Liver (tissue), 9 donors: ENCODE results near the gene BEX5. TPM values are rescaled to one million over a fixed set of nuclear protein-coding genes. Genes with fewer than 3 reads are reported as not detected.

Source experiments
- DNase-seq: peaks from one replicate; pipeline ENCODE4 v3.0.0-alpha.2; 2017; ENCODE audit warnings: low spot score
- H3K27ac ChIP-seq, 2 donors: one replicate each; pipeline ENCODE4 v1.7.0; 2013; ENCODE audit warnings: inconsistent platforms in 2 of 2, low read length in 2 of 2, control low read depth in 1 of 2, low read depth in 1 of 2, mild to moderate bottlenecking in 1 of 2
- H3K27me3 ChIP-seq, 4 donors: one replicate each; pipeline versions ENCODE4 v1.6.1 to v1.7.0; 2013; ENCODE audit warnings: low read length in 3 of 4, inconsistent platforms in 1 of 4, mild to moderate bottlenecking in 1 of 4, moderate library complexity in 1 of 4; ENCODE audit not compliant: control insufficient read depth in 4 of 4, insufficient read depth in 4 of 4
- H3K36me3 ChIP-seq, 4 donors: one replicate each; pipeline versions ENCODE4 v1.6.1 to v1.7.0; 2013; ENCODE audit warnings: low read length in 3 of 4, mild to moderate bottlenecking in 3 of 4, low read depth in 1 of 4, moderate library complexity in 1 of 4; ENCODE audit not compliant: control insufficient read depth in 4 of 4, insufficient read depth in 3 of 4
- H3K4me1 ChIP-seq, 4 donors: one replicate each; pipeline versions ENCODE4 v1.6.1 to v1.7.0; 2013; ENCODE audit warnings: low read length in 3 of 4, mild to moderate bottlenecking in 3 of 4, moderate library complexity in 1 of 4; ENCODE audit not compliant: control insufficient read depth in 4 of 4, insufficient read depth in 4 of 4
- H3K4me3 ChIP-seq, 3 donors: one replicate each; pipeline versions ENCODE4 v1.6.1 to v1.7.0; 2013; ENCODE audit warnings: low read length in 3 of 3, control low read depth in 1 of 3, low read depth in 1 of 3, mild to moderate bottlenecking in 1 of 3
- H3K9ac ChIP-seq, 2 donors: one replicate each; pipeline ENCODE4 v1.7.0; 2013; ENCODE audit warnings: low read length in 2 of 2, mild to moderate bottlenecking in 2 of 2, moderate library complexity in 2 of 2, control low read depth in 1 of 2, low read depth in 1 of 2
- H3K9me3 ChIP-seq, 4 donors: one replicate each; pipeline versions ENCODE4 v1.6.1 to v1.7.0; 2013; ENCODE audit warnings: low read length in 3 of 4; ENCODE audit not compliant: control insufficient read depth in 4 of 4
- EGR1 ChIP-seq, 2 donors: IDR thresholded peaks; 2 replicates each; pipeline ENCODE4 v1.6.1; 2016 to 2018; ENCODE audit warnings: antibody characterized with exemption in 2 of 2, low read depth in 2 of 2
- FOXA1 ChIP-seq: IDR thresholded peaks from 2 replicates; pipeline ENCODE4 v1.6.1; 2016; ENCODE audit warnings: antibody characterized with exemption
- FOXA2 ChIP-seq: IDR thresholded peaks from 2 replicates; pipeline ENCODE4 v1.6.1; 2016; ENCODE audit warnings: antibody characterized with exemption
- GABPA ChIP-seq, 2 donors: IDR thresholded peaks in 1 of 2; conservative IDR thresholded peaks in 1 of 2; 2 replicates each; pipeline ENCODE4 v1.6.1; 2016; ENCODE audit warnings: antibody characterized with exemption in 2 of 2, mild to moderate bottlenecking in 1 of 2, moderate library complexity in 1 of 2
- HNF4A ChIP-seq, 2 donors: conservative IDR thresholded peaks; 2 replicates each; pipeline ENCODE4 v1.6.1; 2016; ENCODE audit warnings: antibody characterized with exemption in 2 of 2, mild to moderate bottlenecking in 2 of 2
- HNF4G ChIP-seq: IDR thresholded peaks from 2 replicates; pipeline ENCODE4 v1.6.1; 2016; ENCODE audit warnings: antibody characterized with exemption
- JUND ChIP-seq, 2 donors: IDR thresholded peaks; 2 replicates each; pipeline ENCODE4 v1.6.1; 2016; ENCODE audit warnings: antibody characterized with exemption in 2 of 2
- MAX ChIP-seq: IDR thresholded peaks from 2 replicates; pipeline ENCODE4 v1.6.1; 2016; ENCODE audit warnings: antibody characterized with exemption
- NR2F2 ChIP-seq: IDR thresholded peaks from 2 replicates; pipeline ENCODE4 v1.6.1; 2016; ENCODE audit warnings: antibody characterized with exemption
- RAD21 ChIP-seq, 2 donors: IDR thresholded peaks; 2 replicates each; pipeline ENCODE4 v1.6.1; 2016; ENCODE audit warnings: antibody characterized with exemption in 2 of 2, mild to moderate bottlenecking in 2 of 2
- RXRA ChIP-seq, 2 donors: IDR thresholded peaks; 2 replicates each; pipeline ENCODE4 v1.6.1; 2017 to 2018; ENCODE audit warnings: antibody characterized with exemption in 2 of 2, mild to moderate bottlenecking in 1 of 2
- SP1 ChIP-seq: IDR thresholded peaks from 2 replicates; pipeline ENCODE4 v1.6.1; 2018; ENCODE audit warnings: antibody characterized with exemption, mild to moderate bottlenecking
- TAF1 ChIP-seq: conservative IDR thresholded peaks from 2 replicates; pipeline ENCODE4 v1.6.1; 2016; ENCODE audit warnings: antibody characterized with exemption, mild to moderate bottlenecking
- YY1 ChIP-seq: IDR thresholded peaks from 2 replicates; pipeline ENCODE4 v1.6.1; 2016; ENCODE audit warnings: antibody characterized with exemption, mild to moderate bottlenecking
- WGBS: extraction: QIAGEN DNeasy Blood & Tissue Kit; methylation state at CpG from one replicate; pipeline ENCODE4 v1.1.7; 2013; 5-methylcytosine and 5-hydroxymethylcytosine counted together
- polyA plus RNA-seq, 2 donors: library from polyadenylated mRNA; stranded (reverse) in 1 of 2; unstranded in 1 of 2; fragments of 200-250 nt in 1 of 2; fragments of >200 nt in 1 of 2; fragmentation: Nextera tagmentation in 1 of 2; extraction: Ambion mirVana in 1 of 2; gene quantifications; one replicate each; pipeline versions ENCODE4 v1.2.1 to v1.2.3, GENCODE V29; 2013 to 2015
- total RNA-seq, 2 donors: library from RNA; depleted of rRNA; stranded (reverse); fragments of >200 nt; gene quantifications; one replicate each; pipeline ENCODE4 v1.2.3, GENCODE V29; 2014
- TF ChIP-seq, protein P1 (sequence below): IDR thresholded peaks from 2 replicates; pipeline ENCODE4 v1.6.1; 2016; ENCODE audit warnings: antibody characterized with exemption
- TF ChIP-seq, protein P2 (sequence below): IDR thresholded peaks from 2 replicates; pipeline ENCODE4 v1.6.1; 2016; ENCODE audit warnings: antibody characterized with exemption, mild to moderate bottlenecking
- TF ChIP-seq, protein P3 (sequence below): IDR thresholded peaks from 2 replicates; pipeline ENCODE4 v1.6.1; 2016; ENCODE audit warnings: antibody characterized with exemption
- TF ChIP-seq, protein P4 (sequence below): fragments of 150-350 bp; IDR thresholded peaks from 2 replicates; pipeline ENCODE4 v1.5.1; 2017; ENCODE audit warnings: improper control_type of control experiment, low read depth, low read length; ENCODE audit not compliant: missing input control
- donor health status: healthy.
- donor health status: healthy.
- donor health status: healthy.
- donor health status: healthy.
- donor health status: healthy.

The BEX5 gene
- total and polyA plus RNA-seq, 4 donors, result 0.09 to 1.4 (median 0.56) TPM

- H3K27me3 ChIP-seq, result no peaks in the 10 kb centered on the region
- no peaks in the 10 kb centered on the region for H3K36me3 ChIP-seq
- no peak for DNase-seq
- no peak for TF ChIP-seq JUND (IDR thresholded peaks at IDR 0.05)
- TF ChIP-seq HNF4G, result no peak
- peaks cover 0 to 5% (median 1%) of the 10 kb centered on the region in 4 donors for H3K9me3 ChIP-seq
- no peak overlapping the region for H3K9ac ChIP-seq
- no peaks in the 10 kb centered on the region for H3K4me1 ChIP-seq
- H3K27ac ChIP-seq, result no peak overlapping the region
- 80% methylated on average over 7 of the region's 7 CpGs for WGBS
- no peak overlapping the region for H3K4me3 ChIP-seq
Measured at GRCh38 chrX:102185967-102186720, 30.4 kb upstream of the BEX5 start.

- H3K27me3 ChIP-seq, result peaks cover 0 to 4% (median 0%) of the 10 kb centered on the region in 4 donors
- H3K9me3 ChIP-seq, result peaks cover 0 to 2% (median 0%) of the 10 kb centered on the region in 4 donors
- H3K36me3 ChIP-seq, result no peaks in the 10 kb centered on the region
- H3K9ac ChIP-seq, result no peak overlapping the region
- DNase-seq, result no peak
- 4% methylated on average over 32 of the region's 32 CpGs for WGBS
- TF ChIP-seq, protein P1, sequence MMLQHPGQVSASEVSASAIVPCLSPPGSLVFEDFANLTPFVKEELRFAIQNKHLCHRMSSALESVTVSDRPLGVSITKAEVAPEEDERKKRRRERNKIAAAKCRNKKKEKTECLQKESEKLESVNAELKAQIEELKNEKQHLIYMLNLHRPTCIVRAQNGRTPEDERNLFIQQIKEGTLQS, result no peak
- TF ChIP-seq, protein P2, sequence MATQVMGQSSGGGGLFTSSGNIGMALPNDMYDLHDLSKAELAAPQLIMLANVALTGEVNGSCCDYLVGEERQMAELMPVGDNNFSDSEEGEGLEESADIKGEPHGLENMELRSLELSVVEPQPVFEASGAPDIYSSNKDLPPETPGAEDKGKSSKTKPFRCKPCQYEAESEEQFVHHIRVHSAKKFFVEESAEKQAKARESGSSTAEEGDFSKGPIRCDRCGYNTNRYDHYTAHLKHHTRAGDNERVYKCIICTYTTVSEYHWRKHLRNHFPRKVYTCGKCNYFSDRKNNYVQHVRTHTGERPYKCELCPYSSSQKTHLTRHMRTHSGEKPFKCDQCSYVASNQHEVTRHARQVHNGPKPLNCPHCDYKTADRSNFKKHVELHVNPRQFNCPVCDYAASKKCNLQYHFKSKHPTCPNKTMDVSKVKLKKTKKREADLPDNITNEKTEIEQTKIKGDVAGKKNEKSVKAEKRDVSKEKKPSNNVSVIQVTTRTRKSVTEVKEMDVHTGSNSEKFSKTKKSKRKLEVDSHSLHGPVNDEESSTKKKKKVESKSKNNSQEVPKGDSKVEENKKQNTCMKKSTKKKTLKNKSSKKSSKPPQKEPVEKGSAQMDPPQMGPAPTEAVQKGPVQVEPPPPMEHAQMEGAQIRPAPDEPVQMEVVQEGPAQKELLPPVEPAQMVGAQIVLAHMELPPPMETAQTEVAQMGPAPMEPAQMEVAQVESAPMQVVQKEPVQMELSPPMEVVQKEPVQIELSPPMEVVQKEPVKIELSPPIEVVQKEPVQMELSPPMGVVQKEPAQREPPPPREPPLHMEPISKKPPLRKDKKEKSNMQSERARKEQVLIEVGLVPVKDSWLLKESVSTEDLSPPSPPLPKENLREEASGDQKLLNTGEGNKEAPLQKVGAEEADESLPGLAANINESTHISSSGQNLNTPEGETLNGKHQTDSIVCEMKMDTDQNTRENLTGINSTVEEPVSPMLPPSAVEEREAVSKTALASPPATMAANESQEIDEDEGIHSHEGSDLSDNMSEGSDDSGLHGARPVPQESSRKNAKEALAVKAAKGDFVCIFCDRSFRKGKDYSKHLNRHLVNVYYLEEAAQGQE, result no peak
- TF ChIP-seq TAF1 (no peak), HNF4G (no peak), HNF4A (conservative IDR thresholded peaks at IDR 0.05) (no peak), FOXA2 (no peak), FOXA1 (no peak), RXRA (IDR thresholded peaks at IDR 0.05) (no peak), SP1 (no peak), MAX (no peak), GABPA (IDR thresholded peaks at IDR 0.05 in 1 of 2, conservative IDR thresholded peaks at IDR 0.05 in 1 of 2) (no peak), NR2F2 (no peak), JUND (IDR thresholded peaks at IDR 0.05) (no peak), EGR1 (IDR thresholded peaks at IDR 0.05; ENCODE audit: low read depth in 2 of 2) (no peak), RAD21 (IDR thresholded peaks at IDR 0.05) (no peak), YY1 (no peak)
- TF ChIP-seq, protein P3, sequence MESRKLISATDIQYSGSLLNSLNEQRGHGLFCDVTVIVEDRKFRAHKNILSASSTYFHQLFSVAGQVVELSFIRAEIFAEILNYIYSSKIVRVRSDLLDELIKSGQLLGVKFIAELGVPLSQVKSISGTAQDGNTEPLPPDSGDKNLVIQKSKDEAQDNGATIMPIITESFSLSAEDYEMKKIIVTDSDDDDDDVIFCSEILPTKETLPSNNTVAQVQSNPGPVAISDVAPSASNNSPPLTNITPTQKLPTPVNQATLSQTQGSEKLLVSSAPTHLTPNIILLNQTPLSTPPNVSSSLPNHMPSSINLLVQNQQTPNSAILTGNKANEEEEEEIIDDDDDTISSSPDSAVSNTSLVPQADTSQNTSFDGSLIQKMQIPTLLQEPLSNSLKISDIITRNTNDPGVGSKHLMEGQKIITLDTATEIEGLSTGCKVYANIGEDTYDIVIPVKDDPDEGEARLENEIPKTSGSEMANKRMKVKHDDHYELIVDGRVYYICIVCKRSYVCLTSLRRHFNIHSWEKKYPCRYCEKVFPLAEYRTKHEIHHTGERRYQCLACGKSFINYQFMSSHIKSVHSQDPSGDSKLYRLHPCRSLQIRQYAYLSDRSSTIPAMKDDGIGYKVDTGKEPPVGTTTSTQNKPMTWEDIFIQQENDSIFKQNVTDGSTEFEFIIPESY, result no peak
- TF ChIP-seq, protein P4, sequence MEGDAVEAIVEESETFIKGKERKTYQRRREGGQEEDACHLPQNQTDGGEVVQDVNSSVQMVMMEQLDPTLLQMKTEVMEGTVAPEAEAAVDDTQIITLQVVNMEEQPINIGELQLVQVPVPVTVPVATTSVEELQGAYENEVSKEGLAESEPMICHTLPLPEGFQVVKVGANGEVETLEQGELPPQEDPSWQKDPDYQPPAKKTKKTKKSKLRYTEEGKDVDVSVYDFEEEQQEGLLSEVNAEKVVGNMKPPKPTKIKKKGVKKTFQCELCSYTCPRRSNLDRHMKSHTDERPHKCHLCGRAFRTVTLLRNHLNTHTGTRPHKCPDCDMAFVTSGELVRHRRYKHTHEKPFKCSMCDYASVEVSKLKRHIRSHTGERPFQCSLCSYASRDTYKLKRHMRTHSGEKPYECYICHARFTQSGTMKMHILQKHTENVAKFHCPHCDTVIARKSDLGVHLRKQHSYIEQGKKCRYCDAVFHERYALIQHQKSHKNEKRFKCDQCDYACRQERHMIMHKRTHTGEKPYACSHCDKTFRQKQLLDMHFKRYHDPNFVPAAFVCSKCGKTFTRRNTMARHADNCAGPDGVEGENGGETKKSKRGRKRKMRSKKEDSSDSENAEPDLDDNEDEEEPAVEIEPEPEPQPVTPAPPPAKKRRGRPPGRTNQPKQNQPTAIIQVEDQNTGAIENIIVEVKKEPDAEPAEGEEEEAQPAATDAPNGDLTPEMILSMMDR, result no peak
- H3K4me3 ChIP-seq, result peak overlapping the region in 2 of 3 donors; percentile 38 to 48
- peaks cover 0 to 3% (median 0%) of the 10 kb centered on the region in 4 donors for H3K4me1 ChIP-seq
- H3K27ac ChIP-seq, result no peak overlapping the region
Measured at GRCh38 chrX:102154900-102155805, 624 bp downstream of the BEX5 start.
